NK-92 (cell line): ENCODE data around the gene WDR83.
A peak's percentile ranks its signal among the peaks of the same experiment; 100 is the strongest.
"Not testable (repeated sequence)": the region's sequence is repeated elsewhere in the genome, so short reads cannot be mapped to it uniquely, and the experiment has no call there.

Experiments
- DNase-seq: peaks from one replicate; lab custom pipeline; 2025; ENCODE audit not compliant: unreplicated experiment; lab: John Stamatoyannopoulos, UW

The WDR83 gene

GRCh38 chr19:12681074-12681987 is 14.7 kb downstream of the WDR83 start, which contains the start of gene DHPS:
TSS of gene DHPS (minus strand) at chr19:12681880. CDS start at chr19:12681766, 114 bp downstream.
- DNase-seq, result peak; percentile 55

- no peak for DNase-seq
Observed at GRCh38 chr19:12685831-12686230, 19.2 kb downstream of the WDR83 start.

GRCh38 chr19:12687496-12688196 is 21.0 kb downstream of the WDR83 start, which contains the start of gene GNG14:
TSS of gene GNG14 (plus strand) at chr19:12687998. CDS start at chr19:12688049, 51 bp downstream.
- no peak for DNase-seq

GRCh38 chr19:12689012-12689411 is 22.4 kb downstream of the WDR83 start:
- no peak for DNase-seq

GRCh38 chr19:12689581-12690216 is 23.1 kb downstream of the WDR83 start:
- no peak for DNase-seq

GRCh38 chr19:12692960-12693359 is 26.4 kb downstream of the WDR83 start:
- no peak for DNase-seq

GRCh38 chr19:12694641-12695040 is 28.0 kb downstream of the WDR83 start:
- no peak for DNase-seq

- no peak for DNase-seq
Observed at GRCh38 chr19:12695096-12695495, 28.5 kb downstream of the WDR83 start.

- no peak for DNase-seq
Observed at GRCh38 chr19:12695514-12695913, 28.9 kb downstream of the WDR83 start.

- no peak for DNase-seq
Observed at GRCh38 chr19:12695997-12696365, 29.4 kb downstream of the WDR83 start.

GRCh38 chr19:12696366-12697335 is 30.0 kb downstream of the WDR83 start, which contains the start of gene FBXW9:
TSS of gene FBXW9 (minus strand) at chr19:12696631. CDS start at chr19:12696581, 50 bp downstream.
- DNase-seq, result peak; percentile 72

GRCh38 chr19:12697425-12697824 is 30.8 kb downstream of the WDR83 start:
- not testable (repeated sequence) for DNase-seq

GRCh38 chr19:12698138-12698537 is 31.5 kb downstream of the WDR83 start:
- no peak for DNase-seq

- no peak for DNase-seq
Observed at GRCh38 chr19:12701596-12702282, 35.1 kb downstream of the WDR83 start.

GRCh38 chr19:12703046-12703445 is 36.4 kb downstream of the WDR83 start:
- DNase-seq, result no peak

- no peak for DNase-seq
Observed at GRCh38 chr19:12705169-12705568, 38.6 kb downstream of the WDR83 start.

- DNase-seq, result no peak
Observed at GRCh38 chr19:12705654-12706331, 39.2 kb downstream of the WDR83 start.

- no peak for DNase-seq
Observed at GRCh38 chr19:12706332-12706718, 39.7 kb downstream of the WDR83 start.

- DNase-seq, result no peak
Observed at GRCh38 chr19:12708641-12709040, 42.0 kb downstream of the WDR83 start.
